ENCODE data around the gene BCAT1. TPM values are rescaled to one million over a fixed set of nuclear protein-coding genes. Genes with fewer than 3 reads are reported as not detected.

Gene BCAT1
- total RNA-seq, 1 experiment from 2014 or later, result 0.74 TPM

GRCh38 chr12:24972078-24972477 is 23.2 kb upstream of the BCAT1 start:
- intact Hi-C loops (cut with micrococcal nuclease), result no loop called here
- H3K4me3 ChIP-seq (replicated peaks in 1 of 2; ENCODE audit: low read depth in 1 of 2, low read length in 2 of 2), result no peak overlapping the region
- CTCF ChIA-PET, result no interaction called here
- no peak for ATAC-seq
- POLR2A ChIA-PET, result no interaction called here
- TF ChIP-seq CBX3 (IDR thresholded peaks at IDR 0.05; ENCODE audit: low read depth) (no peak), SRF (IDR thresholded peaks at IDR 0.05; ENCODE audit: low read depth) (no peak), RAD21 (IDR thresholded peaks at IDR 0.05; ENCODE audit: low read depth) (no peak), JUND (IDR thresholded peaks at IDR 0.05) (no peak), TCF7L2 (IDR thresholded peaks at IDR 0.05; ENCODE audit: borderline replicate concordance, extremely low read depth, insufficient read depth, insufficient read length) (no peak), CTCF (IDR thresholded peaks at IDR 0.05 in 2 of 3, conservative IDR thresholded peaks at IDR 0.05 in 1 of 3; ENCODE audit: borderline replicate concordance in 1 of 3, insufficient read depth in 1 of 3, low read depth in 2 of 3, low read length in 2 of 3) (no peak), FOSL1 (IDR thresholded peaks at IDR 0.05; ENCODE audit: low read depth) (no peak), EZH2phosphoT487 (IDR thresholded peaks at IDR 0.05; ENCODE audit: borderline replicate concordance) (no peak), EZH2 (IDR thresholded peaks at IDR 0.05) (no peak), ZNF274 (IDR thresholded peaks at IDR 0.05; ENCODE audit: low read depth, low read length) (no peak), ATF3 (IDR thresholded peaks at IDR 0.05) (no peak), CEBPB (IDR thresholded peaks at IDR 0.05; ENCODE audit: low read depth) (no peak), SP1 (IDR thresholded peaks at IDR 0.05; ENCODE audit: low read depth) (no peak), ZBTB33 (IDR thresholded peaks at IDR 0.05; ENCODE audit: extremely low read depth, insufficient replicate concordance, low read length) (no peak), YY1 (IDR thresholded peaks at IDR 0.05; ENCODE audit: extremely low read depth, insufficient replicate concordance, low read depth, low read length) (no peak), SIN3A (IDR thresholded peaks at IDR 0.05; ENCODE audit: low read depth) (no peak), REST (IDR thresholded peaks at IDR 0.05; ENCODE audit: low read depth) (no peak), POLR2A (IDR thresholded peaks at IDR 0.05; ENCODE audit: borderline replicate concordance, extremely low read depth, insufficient read depth, insufficient read length) (no peak)
- no peaks in the 10 kb centered on the region for H3K79me2 ChIP-seq (ENCODE audit: insufficient read depth, low read length)
- H3K9me3 ChIP-seq (ENCODE audit: control insufficient read depth in 1 of 2, insufficient read depth in 1 of 2, low read depth in 1 of 2, low read length in 2 of 2), result no peaks in the 10 kb centered on the region
- RAD21 ChIA-PET (ENCODE audit: low non-redundant PET in 1 of 2, low total read pairs in 2 of 2, uncharacterized antibody in 2 of 2, unreplicated experiment in 2 of 2), result no interaction called here
- no peaks in the 10 kb centered on the region for H3K9me2 ChIP-seq (ENCODE audit: insufficient read depth)
- DNase-seq (ENCODE audit: low read depth, low spot score), result no peak
- no peak overlapping the region for H3K4me2 ChIP-seq (ENCODE audit: low read length)
- no peak overlapping the region for H3K9ac ChIP-seq (ENCODE audit: low read length)
- no peaks in the 10 kb centered on the region for H3K27me3 ChIP-seq (ENCODE audit: insufficient read depth, low read length)
- no peaks in the 10 kb centered on the region for H4K20me1 ChIP-seq (ENCODE audit: insufficient read depth)
- H2AFZ ChIP-seq (ENCODE audit: low read depth, low read length, poor library complexity, severe bottlenecking), result no peak overlapping the region
- H3K4me1 ChIP-seq (ENCODE audit: control insufficient read depth in 1 of 2, insufficient read depth in 2 of 2, low read length in 2 of 2), result no peaks in the 10 kb centered on the region
- H3K36me3 ChIP-seq (ENCODE audit: control insufficient read depth in 1 of 2, insufficient read depth in 2 of 2, low read length in 2 of 2), result no peaks in the 10 kb centered on the region
- H3K27ac ChIP-seq (ENCODE audit: low read depth, low read length), result no peak overlapping the region
- no TSS peak for BruUV-seq (replicated peaks)

Data from HCT116 (cell line).